B cell (primary cell): Measurements from ENCODE around the gene ST6GALNAC3. TPM values are rescaled to one million over a fixed set of nuclear protein-coding genes. Genes with fewer than 3 reads are reported as not detected.

ENCODE experiments used
- ATAC-seq: fragments of 200-7000 bp; cut with Tn5 transposase; one replicate; pipeline ENCODE4 v1.10.0; 2021; ENCODE audit warnings: low read depth, mild to moderate bottlenecking, moderate number of reproducible peaks, moderate library complexity
- CTCF ChIA-PET: fragments of 350-600 bp; sonication (Branson Sonifier 250); formaldehyde crosslinking; loops from one replicate; lab custom pipeline; 2021; ENCODE audit warnings: antibody characterized with exemption, inconsistent platforms; lab: Charles Lee
- POLR2A ChIA-PET: fragments of 350-600 bp; sonication (Branson Sonifier 250); formaldehyde crosslinking; loops from one replicate; lab custom pipeline; 2021; ENCODE audit warnings: antibody characterized with exemption; lab: Charles Lee
- DNase-seq: peaks from one replicate; pipeline ENCODE4 v3.0.0; 2013
- H2AFZ ChIP-seq: 2 replicates; pipeline ENCODE4 v1.6.1; 2012; ENCODE audit warnings: mild to moderate bottlenecking, low read depth, low read length; ENCODE audit not compliant: insufficient read depth, poor library complexity, severe bottlenecking
- H3K27ac ChIP-seq, 2 donors: 1 replicate in 1 of 2; 2 replicates in 1 of 2; pipeline ENCODE4 v1.5.1; 2012 to 2013; ENCODE audit warnings: low read length in 2 of 2, mild to moderate bottlenecking in 2 of 2, moderate library complexity in 1 of 2
- H3K27me3 ChIP-seq, 4 experiments: fragments of 200-600 bp in 1 of 4; sonication (generic) in 1 of 4; replicated peaks in 1 of 4; 1 replicate in 2 of 4; 2 replicates in 2 of 4; pipeline versions ENCODE4 v1.6.1 to v1.7.0; 2013 to 2016; ENCODE audit warnings: low read length in 3 of 4, mild to moderate bottlenecking in 2 of 4, mixed read lengths in 1 of 4, moderate library complexity in 1 of 4; ENCODE audit not compliant: insufficient read depth in 4 of 4, control insufficient read depth in 3 of 4; ENCODE audit errors: control extremely low read depth in 1 of 4
- H3K36me3 ChIP-seq, 2 experiments: replicated peaks in 1 of 2; 1 replicate in 1 of 2; 2 replicates in 1 of 2; pipeline versions ENCODE4 v1.6.1 to v1.7.1; 2013; ENCODE audit warnings: low read length in 1 of 2; ENCODE audit not compliant: insufficient read depth in 2 of 2, control insufficient read depth in 1 of 2; ENCODE audit errors: control extremely low read depth in 1 of 2, extremely low read depth in 1 of 2
- H3K4me1 ChIP-seq, 2 donors: fragments of 200-600 bp in 1 of 2; sonication (generic) in 1 of 2; 1 replicate in 1 of 2; 2 replicates in 1 of 2; pipeline versions ENCODE4 v1.5.1 to v1.6.1; 2013 to 2017; ENCODE audit warnings: low read length in 2 of 2; ENCODE audit not compliant: control insufficient read depth in 2 of 2, insufficient read depth in 2 of 2
- H3K4me2 ChIP-seq: replicated peaks from 2 replicates; pipeline ENCODE3; 2012; ENCODE audit warnings: mild to moderate bottlenecking, low read depth, low read length; ENCODE audit not compliant: poor library complexity, severe bottlenecking
- H3K4me3 ChIP-seq, 5 experiments: fragments of 200-600 bp in 1 of 5; sonication (generic) in 1 of 5; 1 replicate in 3 of 5; 2 replicates in 2 of 5; pipeline versions ENCODE4 v1.5.1 to v1.7.0; 2011 to 2016; ENCODE audit warnings: low read length in 4 of 5, mild to moderate bottlenecking in 4 of 5, low read depth in 2 of 5, control low read depth in 1 of 5, moderate library complexity in 1 of 5; ENCODE audit not compliant: insufficient read depth in 1 of 5; ENCODE audit errors: control extremely low read depth in 1 of 5, extremely low read depth in 1 of 5
- H3K79me2 ChIP-seq: fragments of 200-600 bp; sonication (generic); one replicate; pipeline ENCODE4 v1.6.0; 2016; ENCODE audit warnings: low read length; ENCODE audit not compliant: control insufficient read depth, insufficient read depth
- H3K9ac ChIP-seq: fragments of 200-600 bp; sonication (generic); 2 replicates; pipeline ENCODE4 v1.6.1; 2017; ENCODE audit warnings: mild to moderate bottlenecking, low read length, moderate library complexity
- H3K9me3 ChIP-seq, 3 donors: one replicate each; pipeline versions ENCODE4 v1.6.1 to v1.7.1; 2013; ENCODE audit warnings: low read length in 2 of 3; ENCODE audit not compliant: control insufficient read depth in 2 of 3, insufficient read depth in 1 of 3; ENCODE audit errors: control extremely low read depth in 1 of 3
- H4K20me1 ChIP-seq: 2 replicates; pipeline ENCODE4 v1.6.0; 2012; ENCODE audit warnings: mild to moderate bottlenecking, low read length; ENCODE audit not compliant: insufficient read depth, control insufficient read depth, poor library complexity, severe bottlenecking
- H3K27ac Mint-ChIP-seq: one replicate; pipeline ENCODE4 v1.8.0; 2021; ENCODE audit warnings: mixed read lengths
- H3K27me3 Mint-ChIP-seq: one replicate; pipeline ENCODE4 v1.8.0; 2021; ENCODE audit warnings: mixed read lengths
- H3K4me1 Mint-ChIP-seq: one replicate; pipeline ENCODE4 v1.8.0; 2021; ENCODE audit warnings: mixed read lengths
- H3K4me3 Mint-ChIP-seq: one replicate; pipeline ENCODE4 v1.8.0; 2021; ENCODE audit warnings: mixed read lengths
- H3K9me3 Mint-ChIP-seq: one replicate; pipeline ENCODE4 v1.8.0; 2022; ENCODE audit warnings: mixed read lengths; ENCODE audit not compliant: insufficient read depth
- CTCF ChIP-seq: fragments of 200-600 bp; IDR thresholded peaks from one replicate; pipeline ENCODE4 v1.8.0; 2022; ENCODE audit warnings: antibody characterized with exemption, mild to moderate bottlenecking
- EZH2 ChIP-seq: IDR thresholded peaks from 2 replicates; pipeline ENCODE4 v1.6.1; 2012; ENCODE audit warnings: borderline replicate concordance, low read depth, mild to moderate bottlenecking, moderate library complexity, low read length; ENCODE audit not compliant: insufficient read depth, poor library complexity, severe bottlenecking
- WGBS: methylation state at CpG from one replicate; pipeline ENCODE4 v1.1.5; 2013; ENCODE audit warnings: missing lambda C conversion rate; ENCODE audit not compliant: insufficient coverage; 5-methylcytosine and 5-hydroxymethylcytosine counted together
- intact Hi-C: fragments of 100-400 bp; cut with micrococcal nuclease; formaldehyde crosslinking; loops from one replicate; pipeline ENCODE4 v1.10.0; 2022
- polyA plus RNA-seq: library from polyadenylated mRNA; depleted of rRNA; stranded (reverse); fragments of >200 nt; gene quantifications from 2 replicates; pipeline ENCODE4 v1.2.3, GENCODE V29; 2012
- total RNA-seq, 2 donors: library from RNA; stranded (reverse); fragments of 120-200 nt in 1 of 2; gene quantifications; 1 replicate in 1 of 2; 2 replicates in 1 of 2; pipeline versions ENCODE4 v1.2.3 to v1.2.4, GENCODE V29; 2013 to 2022

ST6GALNAC3 gene
- total and polyA plus RNA-seq, 2 donors (not counting 1 experiment from before 2014, with no cell fraction given), result 3.0 to 17.3 TPM

- Histone ChIP-seq H2AFZ (no peak overlapping the region), H3K9ac (no peak overlapping the region), H3K27ac (no peak overlapping the region), H3K4me1 (peaks cover 9 to 12% of the 10 kb centered on the region in 2 donors), H4K20me1 (no peaks in the 10 kb centered on the region), H3K79me2 (no peaks in the 10 kb centered on the region), H3K4me2 (no peak overlapping the region), H3K4me3 (no peak overlapping the region), H3K36me3 (no peaks in the 10 kb centered on the region), H3K9me3 (peaks cover 0 to 5% (median 0%) of the 10 kb centered on the region in 3 donors), H3K27me3 (no peaks in the 10 kb centered on the region)
- ATAC-seq (no peak), DNase-seq (no peak)
- Mint-ChIP-seq H3K27ac (no peak overlapping the region), H3K27me3 (peaks cover 17% of the 10 kb centered on the region), H3K4me1 (peaks cover 16% of the 10 kb centered on the region), H3K9me3 (no peaks in the 10 kb centered on the region), H3K4me3 (no peak overlapping the region)
- ChIA-PET POLR2A (no interaction called here), CTCF (no interaction called here)
- no peak for TF ChIP-seq CTCF
- TF ChIP-seq EZH2, result no peak
- intact Hi-C loops, result no loop called here
- 100% methylated on average over 1 of the region's 3 CpGs for WGBS
Measured at GRCh38 chr1:76070538-76070937, 4.0 kb upstream of the ST6GALNAC3 start.

GRCh38 chr1:76073481-76073880 lies 1.1 kb upstream of the ST6GALNAC3 start:
- no peak overlapping the region for H3K27ac ChIP-seq
- ChIA-PET POLR2A (no interaction called here), CTCF (no interaction called here)
- H3K4me3 ChIP-seq, result no peak overlapping the region
- no peak overlapping the region for H2AFZ ChIP-seq
- H3K9me3 Mint-ChIP-seq, result no peaks in the 10 kb centered on the region
- intact Hi-C loops, result no loop called here
- peaks cover 13% of the 10 kb centered on the region for H3K27me3 Mint-ChIP-seq
- no peaks in the 10 kb centered on the region for H3K36me3 ChIP-seq
- H3K9me3 ChIP-seq, result peaks cover 0 to 5% (median 0%) of the 10 kb centered on the region in 3 donors
- ATAC-seq (no peak), DNase-seq (no peak)
- H3K27me3 ChIP-seq, result no peaks in the 10 kb centered on the region
- peaks cover 31% of the 10 kb centered on the region for H3K4me1 Mint-ChIP-seq
- no peaks in the 10 kb centered on the region for H4K20me1 ChIP-seq
- TF ChIP-seq EZH2 (no peak), CTCF (no peak)
- H3K4me3 Mint-ChIP-seq, result peak overlapping the region; percentile 33
- no peak overlapping the region for H3K27ac Mint-ChIP-seq
- peak overlapping the region; percentile 83 for H3K4me2 ChIP-seq
- H3K4me1 ChIP-seq, result peaks cover 20 to 21% of the 10 kb centered on the region in 2 donors
- WGBS, result no CpG with 5 or more reads among the region's 5 CpGs
- H3K9ac ChIP-seq, result no peak overlapping the region
- peaks cover 23% of the 10 kb centered on the region for H3K79me2 ChIP-seq
